Measurements from ENCODE around the gene ITGA1.

DNA sequence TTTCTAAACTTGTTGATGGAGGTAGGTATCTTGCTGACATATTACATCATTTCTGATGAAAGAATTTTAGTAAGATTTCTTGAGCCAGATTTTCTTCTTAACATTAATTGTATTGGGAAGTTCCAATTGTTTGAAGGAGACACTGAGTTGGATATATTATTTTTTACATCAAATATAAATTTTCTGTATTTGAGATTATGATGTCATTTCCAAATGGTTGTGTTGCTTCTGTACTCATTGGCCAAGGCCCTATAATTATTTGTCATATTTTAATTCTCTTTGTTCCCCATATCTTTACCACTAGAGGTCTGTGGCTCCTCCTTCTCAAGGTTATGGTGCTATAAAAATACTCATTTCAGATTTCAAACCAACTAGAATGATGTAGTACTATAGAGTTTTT, 53.4 kb downstream of the ITGA1 start:
- no peak for TF ChIP-seq POLR2A (IDR thresholded peaks at IDR 0.05; ENCODE audit: low read depth, low read length)
- no peak for TF ChIP-seq POLR2AphosphoS5 (IDR thresholded peaks at IDR 0.05; ENCODE audit: low read depth, low read length)
